ENCODE results near the gene EML4.

EML4 gene

DNA sequence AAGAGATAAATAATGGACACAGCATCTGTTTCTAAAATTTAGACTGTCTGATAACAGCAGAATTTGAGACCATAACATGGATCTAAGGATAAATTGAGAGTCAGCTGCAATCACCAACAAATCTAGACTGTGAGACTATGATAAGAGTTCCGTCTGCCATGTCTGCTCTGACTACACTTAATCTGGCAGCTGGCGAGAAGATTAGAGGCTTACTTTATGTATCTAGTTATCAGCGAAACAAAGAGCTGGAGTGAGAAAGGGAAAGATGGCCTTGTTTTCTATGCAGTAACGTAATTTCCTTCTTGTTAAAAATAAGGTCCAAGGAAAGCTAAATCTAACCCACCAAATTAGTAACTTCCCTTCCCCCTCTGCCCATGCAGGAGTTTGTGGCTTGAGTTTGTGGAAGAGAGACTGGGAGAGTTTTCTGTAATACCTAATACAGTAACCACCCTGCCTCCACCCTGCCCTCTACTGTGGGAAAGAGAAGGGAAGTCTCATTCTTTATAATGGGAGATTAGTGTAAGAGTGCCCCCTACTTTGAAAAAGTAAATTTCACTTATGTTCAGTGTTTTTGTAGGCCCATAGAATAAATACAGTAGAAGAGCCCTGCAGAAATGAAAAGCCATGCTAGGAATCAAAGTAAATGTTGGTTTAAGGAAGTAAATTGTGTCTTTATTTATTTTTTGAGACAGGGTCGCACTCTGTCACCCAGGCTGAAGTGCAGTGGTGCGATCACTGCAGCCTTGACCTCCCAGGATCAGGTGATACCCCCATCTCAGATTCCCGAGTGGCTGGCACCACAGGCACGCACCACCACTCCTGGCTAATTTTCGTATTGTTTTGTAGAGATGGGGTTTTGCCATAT is 27.5 kb downstream of the EML4 start:
- DNase-seq (ENCODE audit: low read depth in 2 of 2), result no peak

DNA sequence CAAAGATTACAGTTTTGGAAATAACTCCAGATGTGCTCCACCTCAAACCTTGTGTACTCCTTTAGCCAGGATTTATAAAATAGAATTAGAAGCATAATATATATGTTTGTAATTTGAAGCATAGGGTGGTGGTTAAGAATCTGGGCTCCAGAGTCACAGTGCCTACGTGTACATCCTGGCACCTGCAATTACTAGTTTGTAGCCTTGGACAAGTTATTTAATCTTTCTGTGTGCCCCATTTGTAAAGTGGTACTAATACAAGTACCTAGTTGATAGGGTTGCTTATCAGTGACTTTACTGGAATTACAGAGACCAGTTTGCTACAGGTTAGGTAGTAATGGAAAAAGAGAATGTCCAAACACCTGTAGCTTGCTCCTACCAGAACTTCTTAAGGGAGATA is 28.6 kb downstream of the EML4 start:
- no peak for DNase-seq (ENCODE audit: low read depth in 2 of 2)

DNA sequence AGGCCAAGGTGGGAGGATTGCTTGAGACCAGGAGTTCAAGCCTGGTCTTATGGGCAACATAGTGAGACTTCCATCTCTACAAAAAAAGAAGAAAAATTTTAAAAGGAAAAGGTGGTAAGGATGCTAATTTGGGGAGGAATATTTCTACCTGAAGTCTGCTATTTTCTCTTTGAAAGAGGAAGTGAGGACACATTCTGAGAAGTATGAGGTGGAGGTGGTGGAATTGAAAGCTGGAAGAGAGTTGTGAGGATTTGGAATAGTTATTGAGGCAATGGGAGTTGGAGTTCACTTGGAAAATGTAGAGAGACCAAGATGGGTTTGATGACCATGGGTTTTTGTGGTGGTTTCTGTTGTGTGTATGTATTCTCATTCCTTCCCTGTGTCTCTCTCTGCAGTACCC is 29.3 kb downstream of the EML4 start:
- no peak for DNase-seq (ENCODE audit: low read depth in 2 of 2)

DNA sequence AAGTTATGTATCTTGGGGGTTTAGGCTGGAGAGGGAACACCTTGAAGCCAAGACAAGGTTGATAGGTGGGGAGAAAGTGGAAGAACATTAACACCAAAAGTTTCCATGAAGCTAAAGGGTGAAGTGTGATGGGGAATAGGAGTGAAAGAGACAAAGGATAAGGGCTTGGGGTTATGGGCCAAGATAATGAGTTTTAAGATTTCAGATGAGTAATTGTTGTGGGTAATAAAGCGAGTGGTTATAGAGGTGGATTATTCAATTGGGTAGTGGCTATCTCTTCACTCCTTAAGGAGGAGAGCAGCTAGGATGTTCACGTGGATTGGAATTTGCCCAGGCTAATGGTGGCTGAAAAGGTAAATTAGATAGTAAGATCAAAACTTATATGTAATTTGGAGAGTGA is 29.8 kb downstream of the EML4 start:
- no peak for DNase-seq (ENCODE audit: low read depth in 2 of 2)

DNA sequence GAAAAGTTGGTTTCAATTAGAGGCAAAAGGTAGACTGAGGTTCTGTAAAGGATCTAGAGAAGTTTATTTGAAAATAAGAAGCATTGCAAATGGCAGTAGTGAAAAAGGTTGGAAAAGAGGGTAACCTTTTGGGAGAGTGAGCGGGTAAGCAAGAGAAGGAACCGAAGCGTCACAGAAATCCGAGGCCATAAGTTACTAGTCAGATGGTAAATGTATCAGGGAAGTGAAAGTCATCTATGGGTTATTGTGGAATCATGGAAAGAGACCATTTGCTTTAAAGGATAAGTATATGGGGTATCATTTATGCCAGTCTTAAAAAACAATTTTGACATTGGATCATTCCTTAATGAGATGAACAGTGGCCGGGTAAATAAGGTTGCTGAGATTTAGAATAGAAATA is 30.5 kb downstream of the EML4 start:
- DNase-seq (ENCODE audit: low read depth in 2 of 2), result no peak

DNA sequence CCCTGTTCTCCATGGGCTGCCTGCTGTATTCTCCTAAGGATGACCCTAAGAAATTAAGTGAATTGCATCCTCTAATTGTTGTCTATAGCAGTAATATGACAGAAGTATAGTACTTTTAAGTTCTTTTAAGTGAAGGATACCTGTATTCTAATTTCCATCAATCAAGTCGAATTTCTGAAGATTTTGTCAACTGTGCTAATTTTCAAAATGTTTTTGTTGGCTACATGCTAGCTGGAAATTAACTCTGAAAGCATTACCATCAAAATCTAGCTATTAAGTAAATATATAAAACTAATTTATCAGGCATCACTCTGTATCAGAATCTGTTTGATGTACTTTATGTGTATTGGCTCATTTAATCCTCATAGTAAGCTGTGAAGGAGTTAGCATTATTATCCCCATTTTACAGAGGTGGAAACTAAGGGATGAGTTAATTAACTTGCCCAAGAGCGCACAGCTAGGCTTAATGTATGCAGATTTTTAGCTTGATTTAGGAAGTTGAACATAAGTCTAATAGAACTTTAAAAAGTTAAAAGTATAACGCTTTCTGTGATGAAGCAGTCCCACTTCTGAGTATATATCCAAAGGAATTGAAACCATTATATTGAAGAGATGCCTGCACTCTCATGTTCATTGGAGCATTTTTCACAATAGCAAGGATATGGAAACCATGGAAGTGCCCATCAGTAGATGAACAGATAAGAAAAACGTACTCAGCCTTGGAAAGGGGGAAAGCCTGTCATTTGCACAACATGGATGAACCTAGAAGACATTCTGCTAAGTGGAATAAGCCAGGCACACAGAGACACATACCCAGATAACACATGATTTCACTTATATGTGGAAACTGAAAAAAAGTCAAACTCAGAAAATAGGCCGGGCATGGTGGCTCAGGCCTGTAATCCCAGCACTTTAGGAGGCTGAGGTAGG is 32.0 kb downstream of the EML4 start:
- no peak for DNase-seq (ENCODE audit: low read depth in 2 of 2)

DNA sequence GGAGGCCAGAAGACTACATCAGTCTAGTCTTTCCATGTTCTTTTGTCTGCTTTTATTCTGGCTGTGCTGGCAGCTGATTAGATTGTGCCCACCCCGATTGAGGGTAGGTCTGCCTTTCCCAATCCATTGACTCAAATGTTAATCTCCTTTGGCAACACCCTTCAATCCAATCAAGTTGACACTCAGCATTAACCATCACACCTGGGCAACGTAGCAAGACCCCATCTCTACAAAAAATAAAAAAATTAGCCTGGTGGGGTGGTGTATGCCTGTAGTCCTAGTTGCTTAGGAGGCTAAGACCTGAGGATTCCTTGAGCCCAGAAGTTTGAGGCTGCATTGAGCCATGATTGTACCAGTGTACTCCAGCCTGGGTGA is 33.5 kb downstream of the EML4 start:
- no peak for DNase-seq (ENCODE audit: low read depth in 2 of 2)

DNA sequence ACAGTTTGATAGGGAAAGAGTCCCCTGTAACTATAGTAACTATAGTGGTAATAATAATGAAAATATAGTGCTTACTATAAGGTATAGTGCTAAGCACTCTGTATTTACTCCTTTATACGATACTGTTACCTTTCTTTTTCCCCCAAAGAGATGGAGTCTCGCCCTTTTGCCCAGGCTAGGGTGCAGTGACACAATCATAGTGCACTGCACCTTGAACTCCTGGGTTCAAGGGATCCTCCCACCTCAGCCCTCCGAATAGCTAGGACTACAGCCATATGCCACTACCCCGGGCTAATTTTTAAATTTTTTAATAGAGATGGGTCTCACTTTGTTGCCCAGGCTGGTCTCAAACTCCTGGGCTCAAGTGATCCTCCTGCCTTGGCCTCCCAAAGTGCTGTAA is 34.6 kb downstream of the EML4 start:
- DNase-seq (ENCODE audit: low read depth in 2 of 2), result no peak

DNA sequence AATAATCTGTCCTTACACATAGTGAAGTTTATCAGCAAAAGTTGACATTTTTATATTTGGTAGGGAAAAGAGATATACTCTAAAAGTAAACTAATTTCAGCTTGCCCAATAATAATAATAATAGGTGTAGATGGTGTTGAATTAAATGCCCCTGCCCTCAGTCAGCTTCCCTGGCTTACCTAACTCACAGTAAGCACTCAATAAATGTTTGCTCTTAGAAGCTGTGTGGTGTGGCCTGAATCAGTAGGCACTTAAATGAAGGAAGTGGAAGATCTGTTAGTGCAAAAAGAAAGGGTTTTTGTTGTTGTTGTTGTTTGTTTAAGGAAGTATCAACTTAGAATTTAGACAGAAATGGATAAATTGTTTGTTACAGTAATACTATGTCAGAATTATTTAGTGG is 36.2 kb downstream of the EML4 start:
- no peak for DNase-seq (ENCODE audit: low read depth in 2 of 2)

DNA sequence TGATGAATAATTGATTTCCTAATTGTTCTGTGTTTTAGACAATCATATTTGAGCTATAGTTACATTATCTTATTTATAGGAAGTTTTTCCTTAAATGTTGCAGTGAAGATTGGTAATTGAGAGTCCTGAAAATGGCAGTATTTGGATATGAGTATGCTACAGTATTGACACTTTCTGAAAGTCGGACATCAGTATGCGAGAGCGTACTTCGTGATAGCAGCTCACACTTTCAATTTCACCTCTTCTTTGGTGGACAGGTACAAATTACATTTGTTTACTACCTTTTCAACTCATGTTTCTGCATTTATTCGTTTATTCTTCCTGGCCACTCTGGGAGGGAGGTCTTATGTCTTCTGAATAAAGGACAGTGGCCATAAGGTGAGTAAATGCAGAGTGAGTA is 38.7 kb downstream of the EML4 start:
- no peak for DNase-seq (ENCODE audit: low read depth in 2 of 2)

DNA sequence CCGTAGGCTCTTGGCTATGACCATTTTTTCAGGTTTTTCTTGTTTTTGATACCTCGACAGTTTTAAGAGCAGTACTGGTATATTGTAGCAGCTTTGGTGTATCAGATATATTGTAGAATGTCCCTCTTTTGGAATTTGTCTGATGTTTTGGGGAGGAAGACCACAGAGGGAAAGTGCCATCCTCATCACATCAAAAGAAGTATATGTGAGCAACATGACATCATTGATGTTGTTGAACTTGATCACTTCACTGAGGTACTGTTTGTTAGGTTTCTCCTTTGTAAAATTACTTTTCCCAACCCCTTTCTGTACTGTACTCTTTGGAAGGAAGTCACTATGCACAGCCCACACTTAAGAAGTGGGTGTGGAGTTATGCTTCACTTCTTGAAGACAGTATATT is 41.0 kb downstream of the EML4 start:
- no peak for DNase-seq (ENCODE audit: low read depth in 2 of 2)

DNA sequence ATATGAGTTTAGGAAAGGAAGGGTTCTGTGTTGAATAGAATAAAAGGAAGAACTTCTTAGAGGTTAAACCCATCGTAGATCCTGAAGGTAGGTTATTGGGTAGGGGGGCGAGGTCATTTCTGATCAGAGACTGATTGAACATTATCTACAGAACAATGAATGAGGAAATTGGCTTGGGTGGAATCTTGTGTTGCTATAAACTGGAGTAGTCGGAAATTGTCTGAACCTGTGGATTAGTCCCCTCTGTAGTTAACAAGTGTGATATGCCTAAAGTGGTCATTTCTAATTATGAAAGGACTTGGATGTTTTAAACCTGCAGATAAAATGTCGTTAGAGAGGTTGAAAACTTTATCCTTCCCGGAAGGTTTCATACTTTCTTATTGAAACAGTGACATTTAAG is 42.1 kb downstream of the EML4 start:
- DNase-seq (ENCODE audit: low read depth in 2 of 2), result no peak

DNA sequence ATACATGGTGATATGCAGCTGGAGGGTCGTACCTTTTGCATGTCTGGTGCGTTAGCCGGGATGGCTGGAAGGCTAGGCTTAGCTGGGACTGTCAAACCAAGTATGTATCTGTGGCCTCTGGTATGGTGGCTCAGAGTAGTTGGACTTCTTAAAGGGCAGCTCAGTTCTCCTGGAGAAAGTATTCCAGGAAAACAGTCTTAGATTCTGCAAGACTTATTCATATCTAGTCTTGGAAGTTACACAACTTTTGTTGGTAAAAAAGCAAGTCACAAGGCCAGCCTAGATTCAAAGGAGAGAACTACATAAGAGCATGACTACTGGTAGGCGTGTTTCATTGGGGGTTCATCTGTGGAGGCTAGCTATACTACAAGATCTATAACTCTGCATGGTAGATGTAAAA is 45.5 kb downstream of the EML4 start:
- no peak for DNase-seq (ENCODE audit: low read depth in 2 of 2)

DNA sequence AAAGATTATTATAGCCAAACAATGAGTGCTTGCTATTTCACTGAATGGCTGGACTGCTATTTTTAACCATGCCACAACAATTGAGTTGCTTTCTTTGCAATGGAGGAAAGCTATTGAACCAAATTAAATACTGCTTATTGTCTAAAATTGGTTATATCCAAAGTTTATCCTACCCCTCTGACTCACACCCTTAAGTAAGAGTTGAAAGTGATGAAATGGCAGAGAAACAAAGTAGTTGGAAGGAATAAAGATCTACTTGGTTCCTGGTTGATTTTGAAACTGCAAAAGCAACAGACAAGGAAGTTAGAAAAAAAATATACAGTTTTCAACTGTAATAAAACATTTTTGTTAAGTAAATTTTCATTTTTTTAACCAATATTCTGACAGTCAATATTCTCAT is 47.5 kb downstream of the EML4 start:
- no peak for DNase-seq (ENCODE audit: low read depth in 2 of 2)

DNA sequence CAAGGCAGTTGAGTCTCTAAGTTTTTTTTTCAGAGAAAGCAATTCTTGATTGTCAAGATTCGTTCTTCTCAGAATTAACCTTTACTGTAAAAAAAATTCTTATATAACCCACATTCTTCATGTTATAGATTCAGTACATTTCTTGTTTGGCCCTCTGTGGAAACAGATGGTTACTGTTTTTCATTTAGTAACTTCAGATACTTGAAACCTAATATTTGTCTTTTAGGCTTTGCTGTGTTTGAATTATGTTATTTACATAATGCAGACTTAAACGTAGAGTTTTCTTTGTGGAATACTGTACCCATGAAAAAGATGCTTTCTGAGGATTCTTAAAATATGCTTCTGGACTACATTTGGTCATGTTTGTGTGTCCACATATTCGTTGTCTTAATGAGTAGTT is 48.2 kb downstream of the EML4 start:
- DNase-seq (ENCODE audit: low read depth in 2 of 2), result no peak

DNA sequence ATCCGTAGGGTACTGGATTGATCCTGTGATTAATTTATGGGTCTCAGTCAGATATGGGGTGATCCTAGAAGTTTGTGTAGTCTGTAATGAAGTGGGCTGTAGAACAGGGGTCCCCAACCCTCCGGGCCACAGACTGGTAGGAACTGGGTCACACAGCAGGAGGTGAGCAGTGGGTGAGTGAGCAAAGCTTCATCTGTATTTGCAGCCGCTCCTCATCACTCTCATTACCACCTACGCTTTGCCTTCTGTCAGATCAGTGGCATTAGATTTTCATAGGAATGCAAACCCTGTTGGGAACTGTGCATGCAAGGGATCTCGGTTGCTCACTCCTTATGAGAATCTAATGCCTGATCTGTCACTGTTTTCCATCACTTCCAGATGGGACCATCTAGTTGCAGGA is 48.8 kb downstream of the EML4 start:
- no peak for DNase-seq (ENCODE audit: low read depth in 2 of 2)

DNA sequence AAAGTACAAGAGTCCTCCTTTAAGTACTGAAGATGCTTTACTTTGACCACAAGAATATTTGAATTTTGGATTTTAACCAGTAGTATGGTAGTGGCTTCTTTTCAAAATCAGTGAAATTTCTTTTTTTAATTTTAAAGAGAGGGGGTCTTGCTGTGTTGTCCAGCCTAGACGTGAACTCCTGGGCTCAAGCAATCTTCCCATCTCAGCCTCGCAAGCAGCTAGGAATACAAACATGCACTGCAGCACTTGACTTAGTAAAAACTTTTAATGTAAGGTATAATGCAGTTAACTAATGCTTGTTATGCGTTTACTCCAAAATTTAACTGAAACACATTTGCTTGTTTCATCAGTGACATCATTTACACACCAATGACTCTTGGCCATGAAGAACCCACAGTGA is 49.6 kb downstream of the EML4 start:
- DNase-seq (ENCODE audit: low read depth in 2 of 2), result no peak

DNA sequence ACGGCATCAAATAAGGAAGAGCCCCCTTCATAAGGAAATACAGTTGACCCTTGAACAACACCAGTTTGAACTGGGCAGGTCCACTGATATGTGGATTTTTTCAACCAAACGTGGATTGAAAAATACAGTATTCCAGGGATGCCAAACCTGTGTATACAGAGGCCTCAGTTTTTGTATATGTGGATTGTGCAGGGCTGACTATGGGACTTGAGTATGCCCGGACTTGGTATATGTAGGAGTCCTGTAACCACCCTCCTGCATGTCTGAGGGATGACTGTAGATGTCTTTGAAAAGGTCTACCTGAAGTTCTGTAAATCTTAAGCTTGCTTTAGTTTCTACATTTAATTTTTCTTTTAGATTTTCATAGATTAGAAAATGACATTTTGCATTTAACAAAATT is 50.0 kb downstream of the EML4 start:
- DNase-seq (ENCODE audit: low read depth in 2 of 2), result no peak

DNA sequence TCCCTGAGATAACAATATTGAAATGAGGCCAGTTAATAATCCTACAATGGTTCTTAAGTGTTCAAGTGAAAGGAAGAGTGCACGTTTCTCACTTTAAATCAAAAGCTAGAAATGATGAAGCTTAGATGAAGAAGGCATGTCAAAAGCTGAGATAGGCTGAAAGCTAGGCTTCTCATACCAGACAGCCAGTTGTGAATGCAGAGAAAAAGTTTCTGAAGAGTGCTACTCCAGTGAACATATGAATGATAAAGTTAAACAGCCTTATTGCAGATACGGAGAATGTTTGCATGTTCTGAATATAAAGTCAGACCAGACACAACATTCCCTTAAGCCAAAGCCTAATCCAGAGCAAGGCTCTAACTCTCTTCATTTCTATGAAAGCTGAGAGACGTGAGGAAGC is 51.4 kb downstream of the EML4 start:
- no peak for DNase-seq (ENCODE audit: low read depth in 2 of 2)

DNA sequence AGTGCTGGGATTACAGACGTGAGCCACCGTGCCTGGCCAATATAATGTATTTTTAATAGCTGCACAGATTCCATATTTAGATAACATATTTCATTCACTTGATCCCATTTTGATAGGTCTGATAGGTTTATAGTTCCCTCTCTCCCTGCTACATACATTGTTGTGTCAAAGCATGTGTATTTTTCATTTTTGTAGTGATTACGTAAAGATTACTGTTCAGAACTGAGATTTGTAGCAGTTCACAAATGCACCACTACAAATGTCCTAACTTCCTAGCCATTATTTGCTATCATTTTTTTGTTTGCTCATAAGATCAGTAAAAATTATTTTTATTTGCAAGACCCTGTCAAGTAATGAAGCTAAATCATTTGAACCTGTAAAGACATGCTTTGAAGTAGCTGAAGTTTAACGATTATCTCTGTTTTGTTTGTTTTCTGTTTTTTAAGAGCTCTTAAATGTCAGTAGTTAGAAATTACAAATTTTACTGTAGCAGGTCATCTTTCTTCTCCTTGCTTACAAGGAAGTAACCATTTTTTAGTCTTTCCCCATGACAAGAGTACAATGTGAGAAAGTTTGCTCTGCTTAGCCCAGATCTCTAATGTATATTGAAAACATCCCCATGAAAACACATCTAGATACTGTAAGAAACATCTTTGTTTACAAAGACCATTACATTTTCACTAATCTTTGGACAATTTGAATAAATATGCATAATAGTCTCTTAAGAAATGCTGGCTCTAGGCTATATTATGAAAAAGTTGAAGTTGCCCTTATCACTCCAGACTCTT is 54.1 kb downstream of the EML4 start:
- no peak for DNase-seq (ENCODE audit: low read depth in 2 of 2)

DNA sequence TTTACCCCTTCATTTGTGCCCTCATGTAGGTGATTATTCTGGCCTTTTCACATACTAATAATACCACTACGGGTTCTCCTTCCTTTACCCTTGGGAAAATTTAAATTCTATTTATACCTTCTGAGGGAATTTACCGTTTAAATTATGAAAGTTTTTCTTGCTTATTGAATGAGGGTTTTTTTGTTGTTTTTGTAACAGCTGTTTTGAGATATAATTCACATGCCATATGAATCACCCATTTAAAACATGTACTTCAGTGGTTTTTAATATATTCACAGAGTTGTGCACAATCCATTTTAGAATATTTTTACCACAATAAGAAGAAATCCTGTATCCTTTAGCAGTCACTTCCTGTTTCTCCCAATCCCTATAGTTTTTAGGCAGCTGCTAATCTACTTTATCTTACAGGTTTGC is 54.7 kb downstream of the EML4 start:
- DNase-seq (ENCODE audit: low read depth in 2 of 2), result no peak

DNA sequence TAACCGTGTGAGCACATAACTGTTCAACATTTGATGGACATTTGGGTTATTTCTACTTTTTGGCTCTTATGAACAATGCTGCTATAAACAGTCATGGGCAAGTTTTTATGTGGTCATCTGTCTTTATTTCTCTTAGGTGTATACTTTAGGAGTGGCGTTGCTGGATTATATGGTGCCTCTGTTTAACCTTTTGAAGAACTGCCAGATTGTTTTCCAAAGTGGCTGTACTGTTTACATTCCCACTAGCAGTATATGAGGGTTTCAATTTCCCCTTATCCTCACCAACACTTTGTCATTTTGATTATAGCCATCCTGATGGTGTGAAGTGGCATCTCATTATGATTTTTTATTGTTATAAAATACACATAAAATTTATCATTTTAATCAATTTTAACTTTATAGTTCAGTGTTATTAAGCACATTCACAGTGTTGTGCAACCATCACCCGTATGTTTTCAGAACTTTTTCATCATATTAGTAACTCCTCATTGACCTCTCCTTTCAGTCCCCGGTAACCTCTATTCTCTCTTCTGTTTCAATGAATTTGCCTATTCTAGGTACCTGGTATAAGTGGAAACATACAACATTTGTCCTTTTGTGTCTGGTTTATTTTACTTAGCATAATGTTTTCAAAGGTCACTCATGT is 55.4 kb downstream of the EML4 start:
- no peak for DNase-seq (ENCODE audit: low read depth in 2 of 2)
